ENCODE measurements around the gene OSBPL2. TPM values are rescaled to one million over a fixed set of nuclear protein-coding genes. Genes with fewer than 3 reads are reported as not detected.

OSBPL2 gene
- total and polyA plus RNA-seq, 2 experiments from 2014 or later, result 37.5 to 43.4 TPM

DNA sequence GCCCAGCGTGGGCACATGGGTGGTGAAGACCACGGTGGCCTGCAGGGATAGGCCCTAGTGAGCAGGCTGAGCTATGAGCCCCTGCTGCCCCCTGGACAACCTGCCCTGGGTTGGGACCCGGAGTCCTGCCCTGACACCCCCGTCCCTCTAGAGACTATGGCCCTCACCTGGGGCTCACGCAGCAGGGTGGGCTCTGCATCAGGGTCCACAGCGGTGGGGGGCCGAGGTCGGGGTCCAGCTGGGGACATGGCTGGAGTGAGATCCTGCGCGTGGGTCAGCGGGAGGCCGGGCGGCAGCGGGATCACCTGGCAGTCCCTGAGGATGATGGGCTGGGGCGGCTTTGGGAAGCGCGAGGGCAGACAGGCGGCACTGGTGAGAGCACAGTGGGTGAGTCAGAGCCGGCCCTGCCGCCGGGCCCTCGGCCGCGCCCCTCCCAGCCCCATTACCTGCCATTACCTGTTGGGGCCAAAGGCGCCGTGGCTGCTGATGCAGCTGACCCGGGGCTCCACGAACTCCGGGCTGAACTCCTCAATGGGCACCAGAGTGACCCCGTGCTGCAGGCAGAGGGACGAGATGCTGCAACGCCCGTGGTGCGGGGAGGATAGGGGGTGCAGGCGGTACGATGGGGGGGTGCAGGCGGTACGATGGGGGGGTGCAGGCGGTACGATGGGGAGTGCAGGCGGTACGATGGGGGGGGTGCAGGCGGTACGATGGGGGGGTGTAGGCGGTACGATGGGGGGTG, 92.4 kb downstream of the OSBPL2 start:
- Histone ChIP-seq H3K4me3 (no peak overlapping the region), H3K36me3 (peaks cover 38% of the 10 kb centered on the region), H3K27me3 (no peaks in the 10 kb centered on the region), H3K27ac (no peak overlapping the region), H3K9me3 (ENCODE audit: low read depth) (no peaks in the 10 kb centered on the region), H3K4me1 (ENCODE audit: low read depth) (no peaks in the 10 kb centered on the region)
- no peak for DNase-seq (ENCODE audit: low read depth in 1 of 2, low spot score in 1 of 2)
- TF ChIP-seq, protein P1, sequence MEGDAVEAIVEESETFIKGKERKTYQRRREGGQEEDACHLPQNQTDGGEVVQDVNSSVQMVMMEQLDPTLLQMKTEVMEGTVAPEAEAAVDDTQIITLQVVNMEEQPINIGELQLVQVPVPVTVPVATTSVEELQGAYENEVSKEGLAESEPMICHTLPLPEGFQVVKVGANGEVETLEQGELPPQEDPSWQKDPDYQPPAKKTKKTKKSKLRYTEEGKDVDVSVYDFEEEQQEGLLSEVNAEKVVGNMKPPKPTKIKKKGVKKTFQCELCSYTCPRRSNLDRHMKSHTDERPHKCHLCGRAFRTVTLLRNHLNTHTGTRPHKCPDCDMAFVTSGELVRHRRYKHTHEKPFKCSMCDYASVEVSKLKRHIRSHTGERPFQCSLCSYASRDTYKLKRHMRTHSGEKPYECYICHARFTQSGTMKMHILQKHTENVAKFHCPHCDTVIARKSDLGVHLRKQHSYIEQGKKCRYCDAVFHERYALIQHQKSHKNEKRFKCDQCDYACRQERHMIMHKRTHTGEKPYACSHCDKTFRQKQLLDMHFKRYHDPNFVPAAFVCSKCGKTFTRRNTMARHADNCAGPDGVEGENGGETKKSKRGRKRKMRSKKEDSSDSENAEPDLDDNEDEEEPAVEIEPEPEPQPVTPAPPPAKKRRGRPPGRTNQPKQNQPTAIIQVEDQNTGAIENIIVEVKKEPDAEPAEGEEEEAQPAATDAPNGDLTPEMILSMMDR (IDR thresholded peaks at IDR 0.05; ENCODE audit: low read depth, low read length), result no peak

DNA sequence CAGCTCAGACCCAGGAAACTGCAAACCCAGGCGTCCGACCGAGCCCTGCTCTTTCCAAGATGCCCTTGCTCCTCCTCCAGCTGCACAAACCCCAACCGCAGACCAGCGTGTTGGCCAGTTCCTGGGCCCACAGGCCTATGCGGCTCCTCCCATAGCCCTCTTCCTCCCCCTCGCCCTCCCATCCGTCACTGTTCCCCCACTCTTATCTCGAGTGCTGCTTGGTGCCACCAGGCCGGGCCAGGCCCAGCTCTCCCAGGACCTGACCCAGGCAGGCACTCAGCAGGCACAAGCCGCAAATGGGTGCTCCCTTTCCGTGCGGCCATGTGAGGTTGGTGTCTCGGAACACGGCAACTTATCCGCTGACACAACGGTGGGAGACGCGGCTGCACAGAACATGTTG, 93.0 kb downstream of the OSBPL2 start:
- TF ChIP-seq, protein P1 (IDR thresholded peaks at IDR 0.05; ENCODE audit: low read depth, low read length), result no peak
- H3K36me3 ChIP-seq, result peaks cover 38% of the 10 kb centered on the region

DNA sequence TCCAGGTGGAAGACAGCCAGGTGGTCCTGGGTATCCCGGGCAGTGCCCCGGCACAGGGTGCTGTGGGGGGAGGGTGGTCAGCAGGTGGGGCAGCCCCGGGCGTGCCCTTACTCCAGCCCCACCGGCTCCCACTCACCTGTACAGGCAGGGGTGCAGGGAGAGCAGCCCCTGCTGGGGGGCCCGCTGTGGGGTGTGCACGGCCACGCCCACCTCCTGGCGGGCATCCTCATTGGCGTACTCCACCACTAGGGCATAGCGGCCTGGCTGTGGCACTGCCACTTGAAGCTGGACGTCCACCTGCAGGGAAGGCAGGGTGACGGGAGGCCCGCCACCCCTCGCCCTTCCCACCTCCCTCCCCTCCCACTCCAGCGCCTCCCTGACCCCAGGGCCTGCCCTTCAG, 94.1 kb downstream of the OSBPL2 start:
- H3K4me1 ChIP-seq (ENCODE audit: low read depth), result no peaks in the 10 kb centered on the region
- H3K4me3 ChIP-seq, result no peak overlapping the region
- H3K9me3 ChIP-seq (ENCODE audit: low read depth), result no peaks in the 10 kb centered on the region
- no peaks in the 10 kb centered on the region for H3K27me3 ChIP-seq
- TF ChIP-seq, protein P1 (IDR thresholded peaks at IDR 0.05; ENCODE audit: low read depth, low read length), result no peak
- DNase-seq (ENCODE audit: low read depth in 1 of 2, low spot score in 1 of 2), result no peak
- H3K36me3 ChIP-seq, result peaks cover 42% of the 10 kb centered on the region
- H3K27ac ChIP-seq, result no peak overlapping the region

More for the DNA sequence above, 93.0 kb downstream of the OSBPL2 start:
- Histone ChIP-seq H3K9me3 (ENCODE audit: low read depth) (no peaks in the 10 kb centered on the region), H3K27ac (no peak overlapping the region), H3K27me3 (no peaks in the 10 kb centered on the region), H3K4me3 (no peak overlapping the region), H3K4me1 (ENCODE audit: low read depth) (no peaks in the 10 kb centered on the region)
- no peak for DNase-seq (ENCODE audit: low read depth in 1 of 2, low spot score in 1 of 2)

DNA sequence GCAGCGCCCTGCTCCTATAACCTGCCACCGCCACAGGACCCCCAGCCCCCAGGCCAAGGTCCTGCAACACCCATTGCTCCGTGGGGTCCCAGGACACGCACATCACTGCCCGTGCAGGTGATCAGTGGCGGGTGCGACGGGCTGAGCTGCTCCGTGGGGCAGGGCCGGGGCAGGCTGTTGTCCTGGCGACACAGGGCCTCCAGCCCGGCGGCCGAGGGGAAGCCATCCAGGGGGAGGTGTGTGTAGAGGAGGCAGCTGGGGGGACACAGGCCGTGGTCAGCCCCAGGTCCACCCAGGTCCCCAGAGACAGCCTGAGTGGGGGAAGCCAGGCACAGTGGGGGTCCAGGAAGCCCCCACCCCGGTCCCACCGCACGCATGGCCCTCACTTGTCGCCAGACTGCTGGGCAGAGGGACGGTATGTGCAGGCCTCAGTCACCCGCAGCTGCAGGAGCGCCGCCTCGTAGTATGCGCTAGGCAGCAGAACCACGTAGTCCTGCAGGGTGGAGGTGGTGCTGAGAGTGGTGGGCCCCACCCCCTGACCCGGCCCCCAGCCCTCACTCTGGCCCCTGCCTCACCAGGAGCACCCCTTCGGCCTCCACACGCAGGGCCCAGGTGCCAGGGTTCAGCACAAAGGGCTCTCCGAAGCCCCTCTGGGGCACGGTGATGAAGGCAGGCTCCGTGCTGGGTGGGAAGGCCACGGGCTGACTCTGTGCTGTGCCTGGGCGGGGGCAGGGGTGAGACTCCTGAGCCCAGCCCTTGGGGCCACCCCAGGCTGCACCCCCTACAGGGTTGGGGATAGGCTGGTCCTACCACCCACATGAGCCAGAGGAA, 94.9 kb downstream of the OSBPL2 start:
- Histone ChIP-seq H3K27ac (no peak overlapping the region), H3K27me3 (no peaks in the 10 kb centered on the region), H3K36me3 (peaks cover 39% of the 10 kb centered on the region), H3K4me1 (ENCODE audit: low read depth) (no peaks in the 10 kb centered on the region), H3K9me3 (ENCODE audit: low read depth) (no peaks in the 10 kb centered on the region), H3K4me3 (no peak overlapping the region)
- TF ChIP-seq, protein P1 (IDR thresholded peaks at IDR 0.05; ENCODE audit: low read depth, low read length), result no peak
- no peak for DNase-seq (ENCODE audit: low read depth in 1 of 2, low spot score in 1 of 2)

DNA sequence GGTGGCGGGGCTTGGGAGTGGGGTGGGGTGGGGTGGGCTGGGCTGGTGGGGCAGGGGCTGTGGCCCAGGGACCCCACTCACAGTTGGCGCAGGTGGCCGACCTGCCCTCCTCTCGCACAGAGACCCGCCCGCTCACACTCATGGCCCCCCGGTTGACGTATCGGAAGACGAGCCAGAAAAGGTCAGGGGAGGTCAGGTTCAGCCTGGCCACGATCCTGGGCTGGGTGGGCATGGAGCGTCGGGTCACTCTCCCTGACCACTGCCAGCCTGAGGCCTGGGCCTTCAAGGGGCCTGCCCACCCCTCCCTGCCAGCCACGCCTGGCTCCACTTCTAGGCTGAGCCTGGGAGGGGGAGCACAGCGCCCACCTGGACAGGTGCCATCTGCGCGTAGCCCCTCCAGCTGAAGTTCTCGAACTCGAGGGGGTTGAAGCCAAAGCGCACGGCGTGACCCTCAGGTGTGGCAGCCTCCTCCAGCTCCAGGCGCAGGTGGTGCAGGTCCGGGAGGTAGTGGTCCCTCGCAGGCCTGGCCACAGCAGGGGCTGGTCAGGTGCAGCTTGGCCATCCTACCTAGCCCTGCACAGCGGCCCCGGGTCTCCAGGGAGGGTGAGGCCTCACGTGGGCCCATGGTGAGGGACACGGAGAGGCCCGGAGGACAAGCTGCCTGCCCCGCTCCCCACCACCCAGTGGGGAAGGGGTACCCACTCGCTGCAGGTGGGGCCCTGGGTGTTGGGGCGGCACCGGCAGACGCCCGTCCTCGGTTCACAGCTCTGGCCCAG, 95.7 kb downstream of the OSBPL2 start:
- Histone ChIP-seq H3K27ac (no peak overlapping the region), H3K4me1 (ENCODE audit: low read depth) (no peaks in the 10 kb centered on the region), H3K27me3 (no peaks in the 10 kb centered on the region), H3K4me3 (no peak overlapping the region), H3K9me3 (ENCODE audit: low read depth) (no peaks in the 10 kb centered on the region), H3K36me3 (peaks cover 35% of the 10 kb centered on the region)
- no peak for DNase-seq (ENCODE audit: low read depth in 1 of 2, low spot score in 1 of 2)
- TF ChIP-seq, protein P1 (IDR thresholded peaks at IDR 0.05; ENCODE audit: low read depth, low read length), result no peak
